GM12878 (cell line): ENCODE measurements around the gene SEC16A. TPM values are rescaled to one million over a fixed set of nuclear protein-coding genes. Genes with fewer than 3 reads are reported as not detected.

Source experiments
- ATAC-seq: fragments of 200-7000 bp; cut with Tn5 transposase; 3 replicates; pipeline ENCODE4 v1.9.1; 2020; ENCODE audit warnings: mild to moderate bottlenecking, moderate library complexity
- BruUV-seq: library from RNA; stranded (reverse); fragments of 400-500 nt; replicated peaks from 2 replicates; lab custom pipeline; 2021; lab: Mats Ljungman, UMichigan
- CTCF ChIA-PET: fragments of 300-600 bp; sonication (Branson Sonifier 250); formaldehyde crosslinking; extraction: SDS; loops from one replicate; lab custom pipeline; 2021; ENCODE audit warnings: inconsistent platforms; lab: Yijun Ruan, JAX
- POLR2A ChIA-PET: fragments of 350-600 bp; formaldehyde crosslinking; extraction: SDS; loops from one replicate; lab custom pipeline; 2021; ENCODE audit warnings: inconsistent platforms; lab: Charles Lee
- RAD21 ChIA-PET: fragments of 300-600 bp; sonication (Branson Sonifier 250); formaldehyde crosslinking; loops from one replicate; lab custom pipeline; 2023; ENCODE audit warnings: antibody characterized with exemption; ENCODE audit not compliant: unreplicated experiment; lab: Charles Lee
- SMC1A ChIA-PET: fragments of 300-600 bp; sonication (Branson Sonifier 250); formaldehyde crosslinking; loops from one replicate; lab custom pipeline; 2023; ENCODE audit not compliant: unreplicated experiment, uncharacterized antibody; lab: Charles Lee
- DNase-seq: peaks from one replicate; pipeline ENCODE4 v3.0.0-alpha.2; 2011; ENCODE audit warnings: low read depth, low spot score
- FAIRE-seq: peaks from 3 replicates; lab custom pipeline; 2011; peaks lifted over from hg19 to GRCh38; lab: Jason Lieb, UNC
- H2AFZ ChIP-seq: 2 replicates; pipeline ENCODE4 v1.6.0; 2011; ENCODE audit warnings: low read depth, low read length, control low read depth; ENCODE audit not compliant: control insufficient read depth
- H3K27ac ChIP-seq: 2 replicates; pipeline ENCODE4 v1.5.1; 2011; ENCODE audit warnings: control low read depth; ENCODE audit not compliant: control insufficient read depth, insufficient read depth
- H3K27me3 ChIP-seq, 2 experiments: replicated peaks in 1 of 2; 2 replicates each; pipeline versions ENCODE4 v1.6.0 to v1.6.1; 2011; ENCODE audit warnings: low read length in 1 of 2; ENCODE audit not compliant: control insufficient read depth in 2 of 2, insufficient read depth in 2 of 2
- H3K36me3 ChIP-seq, 2 experiments: 2 replicates each; pipeline ENCODE4 v1.5.1; 2011; ENCODE audit warnings: low read length in 1 of 2; ENCODE audit not compliant: control insufficient read depth in 2 of 2, insufficient read depth in 2 of 2
- H3K4me1 ChIP-seq: 2 replicates; pipeline ENCODE4 v1.6.1; 2011; ENCODE audit warnings: mild to moderate bottlenecking, low read length, moderate library complexity, mixed read lengths; ENCODE audit not compliant: control insufficient read depth, insufficient read depth
- H3K4me2 ChIP-seq: 2 replicates; pipeline ENCODE4 v1.6.0; 2011; ENCODE audit warnings: control low read depth; ENCODE audit not compliant: control insufficient read depth, insufficient read depth
- H3K4me3 ChIP-seq: fragments of 200-600 bp; sonication (generic); 2 replicates; pipeline ENCODE4 v1.5.1; 2016
- H3K79me2 ChIP-seq: 2 replicates; pipeline ENCODE4 v1.6.0; 2011; ENCODE audit warnings: low read length; ENCODE audit not compliant: control insufficient read depth, insufficient read depth
- H3K9ac ChIP-seq: 2 replicates; pipeline ENCODE4 v1.8.0; 2011; ENCODE audit warnings: low read length, control low read depth, mixed read lengths; ENCODE audit not compliant: control insufficient read depth, insufficient read depth
- H3K9me3 ChIP-seq: replicated peaks from 3 replicates; pipeline ENCODE4 v1.5.1; 2011; ENCODE audit warnings: mild to moderate bottlenecking, low read length; ENCODE audit not compliant: control insufficient read depth, insufficient read depth
- H4K20me1 ChIP-seq: 2 replicates; pipeline ENCODE4 v1.6.0; 2011; ENCODE audit not compliant: control insufficient read depth, insufficient read depth
- IKZF1 ChIP-seq: fragments of 450-650 bp; conservative IDR thresholded peaks from 2 replicates; pipeline ENCODE4 v1.6.1; 2017; ENCODE audit warnings: antibody characterized with exemption, mild to moderate bottlenecking
- MXI1 ChIP-seq: fragments of 150-350 bp; IDR thresholded peaks from 2 replicates; pipeline ENCODE4 v1.6.1; 2011; ENCODE audit warnings: low read depth, mild to moderate bottlenecking, inconsistent platforms, low read length, improper control_type of control experiment
- MYC ChIP-seq: IDR thresholded peaks from 2 replicates; pipeline ENCODE4 v1.6.1; 2011; ENCODE audit warnings: mild to moderate bottlenecking, low read length, moderate library complexity, inconsistent platforms; ENCODE audit not compliant: insufficient read depth, insufficient replicate concordance, insufficient read length, severe bottlenecking
- RELA ChIP-seq: fragments of 450-650 bp; IDR thresholded peaks from 2 replicates; pipeline ENCODE4 v1.8.0; 2014; ENCODE audit warnings: borderline replicate concordance; ENCODE audit not compliant: partially characterized antibody
- SMAD5 ChIP-seq: IDR thresholded peaks from 2 replicates; pipeline ENCODE4 v1.6.1; 2016; ENCODE audit warnings: antibody characterized with exemption, low read depth
- SMARCA5 ChIP-seq: fragments of 450-650 bp; IDR thresholded peaks from 2 replicates; pipeline ENCODE4 v1.6.1; 2017; ENCODE audit warnings: mild to moderate bottlenecking
- SP1 ChIP-seq: IDR thresholded peaks from one replicate; pipeline ENCODE4 v1.6.1; 2011; ENCODE audit warnings: low read depth, low read length
- STAT3 ChIP-seq: IDR thresholded peaks from 2 replicates; pipeline ENCODE4 v1.6.1; 2011; ENCODE audit warnings: low read depth, low read length, improper control_type of control experiment
- TARDBP ChIP-seq: IDR thresholded peaks from 2 replicates; pipeline ENCODE4 v1.6.1; 2016; ENCODE audit warnings: borderline replicate concordance
- ZNF217 ChIP-seq: fragments of 450-650 bp; IDR thresholded peaks from 2 replicates; pipeline ENCODE4 v1.6.1; 2017; ENCODE audit warnings: antibody characterized with exemption, mild to moderate bottlenecking
- WGBS: methylation state at CpG from one replicate; pipeline ENCODE4 v1.1.6; 2016; ENCODE audit warnings: low lambda C conversion rate; ENCODE audit not compliant: insufficient replicate concordance, insufficient coverage; ENCODE audit errors: missing lambda C conversion rate; 5-methylcytosine and 5-hydroxymethylcytosine counted together
- in situ Hi-C: fragments of 300-500 bp; cut with MboI; formaldehyde crosslinking; loops from 9 replicates; pipeline ENCODE4 v1.14.3; 2018; ENCODE audit warnings: mixed read lengths
- intact Hi-C: fragments of 100-400 bp; cut with micrococcal nuclease; formaldehyde crosslinking; loops from one replicate; pipeline ENCODE4 v1.14.2; 2022; ENCODE audit not compliant: unreplicated experiment
- polyA plus RNA-seq, 11 experiments: library from polyadenylated mRNA; depleted of rRNA in 4 of 11; unstranded in 6 of 11; stranded (reverse) in 5 of 11; fragments of >200 nt; fragmentation: Nextera tagmentation in 4 of 11; fragmentation: Illumina TruSeq in 1 of 11; extraction: Ambion mirVana in 4 of 11; extraction: Trizol in 1 of 11; gene quantifications; 1 replicate in 1 of 11; 2 replicates in 10 of 11; pipeline versions ENCODE4 v1.2.1 to v1.2.3, GENCODE V29; 2011 to 2016; ENCODE audit warnings: inconsistent platforms in 2 of 11, missing spikeins in 2 of 11, low read depth in 1 of 11
- total RNA-seq, 4 experiments: library from RNA; depleted of rRNA in 3 of 4; stranded (reverse); fragments of >200 nt in 3 of 4; fragmentation: Illumina TruSeq in 1 of 4; extraction: Trizol in 1 of 4; gene quantifications; 2 replicates each; pipeline versions ENCODE4 v1.2.1 to v1.2.3, GENCODE V29; 2013 to 2021
- TF ChIP-seq, protein P1 (sequence below): fragments of 450-650 bp; IDR thresholded peaks from 2 replicates; pipeline ENCODE4 v1.6.1; 2014; ENCODE audit warnings: mild to moderate bottlenecking
- TF ChIP-seq, protein P2 (sequence below): fragments of 450-650 bp; IDR thresholded peaks from 2 replicates; pipeline ENCODE4 v1.6.1; 2017; ENCODE audit warnings: mild to moderate bottlenecking, moderate library complexity
- TF ChIP-seq, protein P3 (sequence below): IDR thresholded peaks from 2 replicates; pipeline ENCODE4 v1.6.1; 2011; ENCODE audit warnings: mild to moderate bottlenecking, low read depth, low read length, moderate library complexity; ENCODE audit not compliant: insufficient replicate concordance
- TF ChIP-seq, protein P4 (sequence below): fragments of 450-650 bp; IDR thresholded peaks from 2 replicates; pipeline ENCODE4 v1.6.1; 2017; ENCODE audit warnings: mild to moderate bottlenecking

Gene SEC16A
- total and polyA plus RNA-seq, 10 of the 15 experiments (the other 5 are each of a cell fraction or from before 2014, with no cell fraction given): 9.9 to 59.1 (median 21.7) TPM

DNA sequence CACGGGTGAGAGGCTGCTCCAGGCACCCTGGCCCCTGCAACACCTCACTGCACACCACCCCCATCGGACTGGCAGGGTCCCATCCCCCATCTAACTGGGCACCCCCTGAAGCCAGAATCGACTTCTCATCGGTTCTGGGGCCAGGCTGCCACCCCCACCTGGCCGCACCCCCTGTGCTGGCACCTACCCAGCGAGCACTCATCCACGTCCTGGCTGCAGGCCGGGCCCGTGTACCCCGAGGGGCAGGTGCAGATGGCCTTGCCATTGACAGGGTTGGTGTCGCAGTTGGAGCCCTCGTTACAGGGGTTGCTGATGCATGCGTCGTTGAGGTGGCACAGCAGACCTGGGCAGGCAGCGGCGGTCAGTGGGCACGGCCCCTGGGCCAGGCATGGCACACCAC lies 35.1 kb upstream of the SEC16A start:
- Histone ChIP-seq H3K9me3 (no peaks in the 10 kb centered on the region), H3K79me2 (no peaks in the 10 kb centered on the region), H3K27ac (no peak overlapping the region), H2AFZ (no peak overlapping the region), H3K4me3 (no peak overlapping the region), H3K4me1 (no peaks in the 10 kb centered on the region), H3K27me3 (no peaks in the 10 kb centered on the region), H3K36me3 (peaks cover 2 to 64% of the 10 kb centered on the region in 2 experiments; a peak in 3 of 4 replicates), H3K4me2 (no peak overlapping the region), H3K9ac (no peak overlapping the region), H4K20me1 (no peaks in the 10 kb centered on the region)
- 87% methylated on average over 17 of the region's 17 CpGs for WGBS
- no TSS peak for BruUV-seq
- no peak for ATAC-seq
- no peak for FAIRE-seq
- POLR2A ChIA-PET: no interaction called here
- intact Hi-C loops (no loop called here), in situ Hi-C loops (no loop called here)
- DNase-seq: no peak
- SMC1A ChIA-PET: no interaction called here
- RAD21 ChIA-PET: no interaction called here
- CTCF ChIA-PET: no interaction called here
- TF ChIP-seq RELA (no peak), IKZF1 (no peak), SMARCA5 (no peak), SMAD5 (no peak), MXI1 (no peak), STAT3 (no peak), TARDBP (no peak), SP1 (no peak), MYC (no peak), ZNF217 (no peak)
- TF ChIP-seq, protein P1, sequence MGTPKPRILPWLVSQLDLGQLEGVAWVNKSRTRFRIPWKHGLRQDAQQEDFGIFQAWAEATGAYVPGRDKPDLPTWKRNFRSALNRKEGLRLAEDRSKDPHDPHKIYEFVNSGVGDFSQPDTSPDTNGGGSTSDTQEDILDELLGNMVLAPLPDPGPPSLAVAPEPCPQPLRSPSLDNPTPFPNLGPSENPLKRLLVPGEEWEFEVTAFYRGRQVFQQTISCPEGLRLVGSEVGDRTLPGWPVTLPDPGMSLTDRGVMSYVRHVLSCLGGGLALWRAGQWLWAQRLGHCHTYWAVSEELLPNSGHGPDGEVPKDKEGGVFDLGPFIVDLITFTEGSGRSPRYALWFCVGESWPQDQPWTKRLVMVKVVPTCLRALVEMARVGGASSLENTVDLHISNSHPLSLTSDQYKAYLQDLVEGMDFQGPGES: no peak
- TF ChIP-seq, protein P2, sequence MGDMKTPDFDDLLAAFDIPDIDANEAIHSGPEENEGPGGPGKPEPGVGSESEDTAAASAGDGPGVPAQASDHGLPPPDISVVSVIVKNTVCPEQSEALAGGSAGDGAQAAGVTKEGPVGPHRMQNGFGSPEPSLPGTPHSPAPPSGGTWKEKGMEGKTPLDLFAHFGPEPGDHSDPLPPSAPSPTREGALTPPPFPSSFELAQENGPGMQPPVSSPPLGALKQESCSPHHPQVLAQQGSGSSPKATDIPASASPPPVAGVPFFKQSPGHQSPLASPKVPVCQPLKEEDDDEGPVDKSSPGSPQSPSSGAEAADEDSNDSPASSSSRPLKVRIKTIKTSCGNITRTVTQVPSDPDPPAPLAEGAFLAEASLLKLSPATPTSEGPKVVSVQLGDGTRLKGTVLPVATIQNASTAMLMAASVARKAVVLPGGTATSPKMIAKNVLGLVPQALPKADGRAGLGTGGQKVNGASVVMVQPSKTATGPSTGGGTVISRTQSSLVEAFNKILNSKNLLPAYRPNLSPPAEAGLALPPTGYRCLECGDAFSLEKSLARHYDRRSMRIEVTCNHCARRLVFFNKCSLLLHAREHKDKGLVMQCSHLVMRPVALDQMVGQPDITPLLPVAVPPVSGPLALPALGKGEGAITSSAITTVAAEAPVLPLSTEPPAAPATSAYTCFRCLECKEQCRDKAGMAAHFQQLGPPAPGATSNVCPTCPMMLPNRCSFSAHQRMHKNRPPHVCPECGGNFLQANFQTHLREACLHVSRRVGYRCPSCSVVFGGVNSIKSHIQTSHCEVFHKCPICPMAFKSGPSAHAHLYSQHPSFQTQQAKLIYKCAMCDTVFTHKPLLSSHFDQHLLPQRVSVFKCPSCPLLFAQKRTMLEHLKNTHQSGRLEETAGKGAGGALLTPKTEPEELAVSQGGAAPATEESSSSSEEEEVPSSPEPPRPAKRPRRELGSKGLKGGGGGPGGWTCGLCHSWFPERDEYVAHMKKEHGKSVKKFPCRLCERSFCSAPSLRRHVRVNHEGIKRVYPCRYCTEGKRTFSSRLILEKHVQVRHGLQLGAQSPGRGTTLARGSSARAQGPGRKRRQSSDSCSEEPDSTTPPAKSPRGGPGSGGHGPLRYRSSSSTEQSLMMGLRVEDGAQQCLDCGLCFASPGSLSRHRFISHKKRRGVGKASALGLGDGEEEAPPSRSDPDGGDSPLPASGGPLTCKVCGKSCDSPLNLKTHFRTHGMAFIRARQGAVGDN: no peak
- TF ChIP-seq, protein P3, sequence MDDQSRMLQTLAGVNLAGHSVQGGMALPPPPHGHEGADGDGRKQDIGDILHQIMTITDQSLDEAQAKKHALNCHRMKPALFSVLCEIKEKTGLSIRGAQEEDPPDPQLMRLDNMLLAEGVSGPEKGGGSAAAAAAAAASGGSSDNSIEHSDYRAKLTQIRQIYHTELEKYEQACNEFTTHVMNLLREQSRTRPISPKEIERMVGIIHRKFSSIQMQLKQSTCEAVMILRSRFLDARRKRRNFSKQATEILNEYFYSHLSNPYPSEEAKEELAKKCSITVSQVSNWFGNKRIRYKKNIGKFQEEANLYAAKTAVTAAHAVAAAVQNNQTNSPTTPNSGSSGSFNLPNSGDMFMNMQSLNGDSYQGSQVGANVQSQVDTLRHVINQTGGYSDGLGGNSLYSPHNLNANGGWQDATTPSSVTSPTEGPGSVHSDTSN: no peak
- TF ChIP-seq, protein P4, sequence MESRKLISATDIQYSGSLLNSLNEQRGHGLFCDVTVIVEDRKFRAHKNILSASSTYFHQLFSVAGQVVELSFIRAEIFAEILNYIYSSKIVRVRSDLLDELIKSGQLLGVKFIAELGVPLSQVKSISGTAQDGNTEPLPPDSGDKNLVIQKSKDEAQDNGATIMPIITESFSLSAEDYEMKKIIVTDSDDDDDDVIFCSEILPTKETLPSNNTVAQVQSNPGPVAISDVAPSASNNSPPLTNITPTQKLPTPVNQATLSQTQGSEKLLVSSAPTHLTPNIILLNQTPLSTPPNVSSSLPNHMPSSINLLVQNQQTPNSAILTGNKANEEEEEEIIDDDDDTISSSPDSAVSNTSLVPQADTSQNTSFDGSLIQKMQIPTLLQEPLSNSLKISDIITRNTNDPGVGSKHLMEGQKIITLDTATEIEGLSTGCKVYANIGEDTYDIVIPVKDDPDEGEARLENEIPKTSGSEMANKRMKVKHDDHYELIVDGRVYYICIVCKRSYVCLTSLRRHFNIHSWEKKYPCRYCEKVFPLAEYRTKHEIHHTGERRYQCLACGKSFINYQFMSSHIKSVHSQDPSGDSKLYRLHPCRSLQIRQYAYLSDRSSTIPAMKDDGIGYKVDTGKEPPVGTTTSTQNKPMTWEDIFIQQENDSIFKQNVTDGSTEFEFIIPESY: no peak
